Measurements from ENCODE around the gene SIK2.

Gene SIK2

DNA sequence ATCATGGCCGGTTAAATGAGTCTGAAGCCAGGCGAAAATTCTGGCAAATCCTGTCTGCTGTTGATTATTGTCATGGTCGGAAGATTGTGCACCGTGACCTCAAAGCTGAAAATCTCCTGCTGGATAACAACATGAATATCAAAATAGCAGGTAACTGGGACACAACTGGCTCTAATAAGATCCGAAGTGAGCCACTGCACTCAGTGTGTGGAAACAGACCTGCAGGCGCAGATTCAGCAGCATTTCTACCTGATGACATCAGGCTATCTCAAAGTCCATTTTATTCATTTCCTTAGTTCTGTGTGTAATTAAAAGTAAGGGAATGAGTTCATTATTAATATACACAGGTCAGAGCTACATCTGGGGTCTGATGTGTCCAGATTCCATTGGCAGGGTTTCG lies 85.8 kb downstream of the SIK2 start:
- no peak for TF ChIP-seq SIN3A (IDR thresholded peaks at IDR 0.05; ENCODE audit: borderline replicate concordance, insufficient read depth, low read length)
- TF ChIP-seq, protein P1, sequence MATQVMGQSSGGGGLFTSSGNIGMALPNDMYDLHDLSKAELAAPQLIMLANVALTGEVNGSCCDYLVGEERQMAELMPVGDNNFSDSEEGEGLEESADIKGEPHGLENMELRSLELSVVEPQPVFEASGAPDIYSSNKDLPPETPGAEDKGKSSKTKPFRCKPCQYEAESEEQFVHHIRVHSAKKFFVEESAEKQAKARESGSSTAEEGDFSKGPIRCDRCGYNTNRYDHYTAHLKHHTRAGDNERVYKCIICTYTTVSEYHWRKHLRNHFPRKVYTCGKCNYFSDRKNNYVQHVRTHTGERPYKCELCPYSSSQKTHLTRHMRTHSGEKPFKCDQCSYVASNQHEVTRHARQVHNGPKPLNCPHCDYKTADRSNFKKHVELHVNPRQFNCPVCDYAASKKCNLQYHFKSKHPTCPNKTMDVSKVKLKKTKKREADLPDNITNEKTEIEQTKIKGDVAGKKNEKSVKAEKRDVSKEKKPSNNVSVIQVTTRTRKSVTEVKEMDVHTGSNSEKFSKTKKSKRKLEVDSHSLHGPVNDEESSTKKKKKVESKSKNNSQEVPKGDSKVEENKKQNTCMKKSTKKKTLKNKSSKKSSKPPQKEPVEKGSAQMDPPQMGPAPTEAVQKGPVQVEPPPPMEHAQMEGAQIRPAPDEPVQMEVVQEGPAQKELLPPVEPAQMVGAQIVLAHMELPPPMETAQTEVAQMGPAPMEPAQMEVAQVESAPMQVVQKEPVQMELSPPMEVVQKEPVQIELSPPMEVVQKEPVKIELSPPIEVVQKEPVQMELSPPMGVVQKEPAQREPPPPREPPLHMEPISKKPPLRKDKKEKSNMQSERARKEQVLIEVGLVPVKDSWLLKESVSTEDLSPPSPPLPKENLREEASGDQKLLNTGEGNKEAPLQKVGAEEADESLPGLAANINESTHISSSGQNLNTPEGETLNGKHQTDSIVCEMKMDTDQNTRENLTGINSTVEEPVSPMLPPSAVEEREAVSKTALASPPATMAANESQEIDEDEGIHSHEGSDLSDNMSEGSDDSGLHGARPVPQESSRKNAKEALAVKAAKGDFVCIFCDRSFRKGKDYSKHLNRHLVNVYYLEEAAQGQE (IDR thresholded peaks at IDR 0.05; ENCODE audit: insufficient read depth in 1 of 2, low read depth in 2 of 2, low read length in 2 of 2), result no peak
- no peak for TF ChIP-seq POLR2AphosphoS5 (IDR thresholded peaks at IDR 0.05; ENCODE audit: low read depth, low read length)

DNA sequence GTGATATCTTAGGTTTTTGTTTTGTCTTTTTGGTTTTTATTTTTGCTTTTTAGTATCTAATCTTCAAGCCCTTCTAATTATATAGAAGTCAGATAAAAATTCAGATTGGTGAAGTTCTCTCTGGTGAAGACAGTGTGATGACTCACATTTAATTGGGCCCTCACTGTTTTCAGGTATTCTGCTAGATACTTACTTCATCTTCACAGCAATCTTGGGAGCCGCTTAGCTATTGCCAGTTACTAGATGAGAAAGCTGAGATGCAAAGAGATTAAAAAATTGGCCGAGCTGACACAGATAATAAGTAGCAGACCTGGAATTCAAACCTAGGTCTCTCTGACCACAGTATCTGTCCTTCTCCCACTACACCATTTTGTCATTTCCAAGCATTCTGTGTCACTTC lies 88.9 kb downstream of the SIK2 start:
- no peak for TF ChIP-seq FOXP2 (optimal IDR thresholded peaks at IDR 0.05; ENCODE audit: borderline replicate concordance, extremely low read depth, extremely low read length, insufficient read depth)
- TF ChIP-seq TAF1 (IDR thresholded peaks at IDR 0.05; ENCODE audit: borderline replicate concordance, insufficient read depth, low read length), result no peak
- TF ChIP-seq POLR2AphosphoS5 (IDR thresholded peaks at IDR 0.05; ENCODE audit: low read depth, low read length), result no peak
- TF ChIP-seq, protein P1 (IDR thresholded peaks at IDR 0.05; ENCODE audit: insufficient read depth in 1 of 2, low read depth in 2 of 2, low read length in 2 of 2), result no peak
- TF ChIP-seq SIN3A (IDR thresholded peaks at IDR 0.05; ENCODE audit: borderline replicate concordance, insufficient read depth, low read length), result no peak

DNA sequence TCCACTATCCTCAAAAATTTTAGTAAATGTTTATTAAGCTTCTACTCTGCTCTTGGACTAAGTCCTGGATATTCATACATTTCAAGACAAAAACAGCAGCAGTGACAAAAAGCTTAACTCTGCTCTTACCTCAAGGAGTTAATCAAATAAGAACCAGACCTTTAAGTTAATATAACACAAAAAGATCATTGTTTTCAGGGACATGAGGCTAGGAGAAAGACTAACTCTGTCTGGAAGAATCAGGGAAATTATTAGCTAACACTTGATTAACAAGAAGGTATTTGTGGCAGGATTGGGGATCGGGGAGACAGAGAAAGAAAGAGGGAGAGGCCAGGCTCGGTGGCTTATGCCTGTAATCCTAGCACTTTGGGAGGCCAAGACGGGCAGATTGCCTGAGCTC lies 89.5 kb downstream of the SIK2 start:
- TF ChIP-seq TAF1 (IDR thresholded peaks at IDR 0.05; ENCODE audit: borderline replicate concordance, insufficient read depth, low read length), result no peak
- no peak for TF ChIP-seq FOXP2 (optimal IDR thresholded peaks at IDR 0.05; ENCODE audit: borderline replicate concordance, extremely low read depth, extremely low read length, insufficient read depth)
- TF ChIP-seq POLR2AphosphoS5 (IDR thresholded peaks at IDR 0.05; ENCODE audit: low read depth, low read length), result no peak
- no peak for TF ChIP-seq SIN3A (IDR thresholded peaks at IDR 0.05; ENCODE audit: borderline replicate concordance, insufficient read depth, low read length)
- TF ChIP-seq, protein P1 (IDR thresholded peaks at IDR 0.05; ENCODE audit: insufficient read depth in 1 of 2, low read depth in 2 of 2, low read length in 2 of 2), result no peak

DNA sequence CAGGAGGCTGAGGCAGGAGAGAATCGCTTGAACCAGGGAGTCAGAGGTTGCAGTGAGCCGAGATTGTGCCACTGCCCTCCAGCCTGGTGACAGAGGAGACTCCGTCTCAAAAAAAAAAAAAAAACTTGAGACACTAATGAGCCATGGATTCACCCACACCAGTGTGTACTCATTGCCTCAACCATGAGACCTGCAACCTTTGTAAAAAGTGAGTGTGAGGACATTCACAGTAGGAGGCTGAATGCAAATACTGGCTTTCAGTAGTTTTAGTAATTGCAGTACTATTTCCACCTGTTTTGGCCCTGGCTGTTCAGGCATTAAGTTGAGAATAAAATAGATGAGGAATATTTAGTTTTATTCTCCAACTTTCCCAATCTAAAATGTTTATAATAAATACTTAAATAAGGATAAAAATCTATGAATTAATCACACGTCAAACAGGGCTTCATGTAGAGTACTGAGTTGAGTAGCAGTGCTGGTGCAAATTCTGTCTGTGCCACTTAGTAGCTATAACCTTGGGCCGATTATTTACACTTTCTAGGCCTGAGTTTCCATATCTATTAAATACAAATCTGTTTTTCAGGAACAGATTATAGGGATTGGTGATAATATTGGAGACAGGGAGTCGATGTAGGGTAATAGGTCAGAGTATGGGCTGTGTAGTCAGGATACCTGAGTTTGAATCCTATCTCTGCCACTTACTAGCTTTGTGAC lies 91.1 kb downstream of the SIK2 start:
- no peak for TF ChIP-seq SIN3A (IDR thresholded peaks at IDR 0.05; ENCODE audit: borderline replicate concordance, insufficient read depth, low read length)
- TF ChIP-seq, protein P1 (IDR thresholded peaks at IDR 0.05; ENCODE audit: insufficient read depth in 1 of 2, low read depth in 2 of 2, low read length in 2 of 2), result no peak
- no peak for TF ChIP-seq FOXP2 (optimal IDR thresholded peaks at IDR 0.05; ENCODE audit: borderline replicate concordance, extremely low read depth, extremely low read length, insufficient read depth)
- no peak for TF ChIP-seq TAF1 (IDR thresholded peaks at IDR 0.05; ENCODE audit: borderline replicate concordance, insufficient read depth, low read length)
- TF ChIP-seq POLR2AphosphoS5 (IDR thresholded peaks at IDR 0.05; ENCODE audit: low read depth, low read length), result no peak

DNA sequence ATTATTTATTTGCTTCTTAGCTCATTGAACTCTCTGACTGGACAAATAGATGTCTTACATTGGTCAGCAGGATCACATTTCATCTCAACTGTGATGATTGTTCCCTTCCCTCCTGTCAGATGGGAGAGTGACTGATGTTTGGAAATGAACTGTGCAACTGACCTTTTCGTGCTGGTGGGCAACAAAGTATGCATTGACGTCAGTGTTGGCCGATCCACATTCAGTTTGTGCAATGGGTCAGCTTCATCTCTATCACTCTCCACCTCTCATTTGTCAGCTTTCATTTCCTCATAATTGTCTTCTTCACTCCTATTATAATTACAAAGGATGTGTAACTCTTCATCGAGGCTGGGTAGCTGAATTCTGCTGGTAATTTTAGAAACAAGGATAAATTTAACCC lies 92.6 kb downstream of the SIK2 start:
- TF ChIP-seq SIN3A (IDR thresholded peaks at IDR 0.05; ENCODE audit: borderline replicate concordance, insufficient read depth, low read length), result peak; percentile 69; the same call in 1 of the 2 replicates
- 0 out of 2 replicates have a peak, but pooled peaks have one; percentile 21 for TF ChIP-seq POLR2AphosphoS5 (IDR thresholded peaks at IDR 0.05; ENCODE audit: low read depth, low read length)
- TF ChIP-seq FOXP2 (optimal IDR thresholded peaks at IDR 0.05; ENCODE audit: borderline replicate concordance, extremely low read depth, extremely low read length, insufficient read depth), result peak; percentile 89
- TF ChIP-seq, protein P1 (IDR thresholded peaks at IDR 0.05; ENCODE audit: insufficient read depth in 1 of 2, low read depth in 2 of 2, low read length in 2 of 2), result peak in 1 of 2 experiments; percentile 64; a peak in 3 of 4 replicates
- no peak for TF ChIP-seq TAF1 (IDR thresholded peaks at IDR 0.05; ENCODE audit: borderline replicate concordance, insufficient read depth, low read length)

All from PFSK-1 (cell line).